Loucy (cell line): Measurements from ENCODE around the gene PTPRN2.

Experiments used
- CTCF ChIP-seq: fragments of 200-600 bp; sonication (generic); conservative IDR thresholded peaks from 2 replicates; pipeline ENCODE4 v1.5.1; 2014; ENCODE audit warnings: mild to moderate bottlenecking, antibody characterized with exemption, low read length
- EZH2phosphoT487 ChIP-seq: fragments of 200-600 bp; IDR thresholded peaks from 2 replicates; pipeline ENCODE4 v1.6.1; 2018; ENCODE audit warnings: antibody characterized with exemption, mild to moderate bottlenecking, moderate library complexity, borderline replicate concordance

GRCh38 chr7:158114056-158114850 lies 473.4 kb downstream of the PTPRN2 start:
- TF ChIP-seq CTCF (no peak), EZH2phosphoT487 (no peak)
